Breast epithelium (tissue), 4 donors: ENCODE results near the gene RASAL1. TPM values are rescaled to one million over a fixed set of nuclear protein-coding genes. Genes with fewer than 3 reads are reported as not detected.

Experiments used
- DNase-seq, 2 donors: peaks; one replicate each; pipeline ENCODE4 v3.0.0-alpha.2; 2019; ENCODE audit warnings: low spot score in 2 of 2
- H3K27ac ChIP-seq, 2 donors: fragments of 200-600 bp; sonication (generic) in 1 of 2; one replicate each; pipeline ENCODE4 v1.5.1; 2016 to 2019; ENCODE audit warnings: mild to moderate bottlenecking in 1 of 2
- H3K27me3 ChIP-seq, 2 donors: fragments of 200-600 bp; sonication (generic) in 1 of 2; one replicate each; pipeline versions ENCODE4 v1.5.1 to v1.6.0; 2017 to 2019; ENCODE audit warnings: control low read depth in 1 of 2, mild to moderate bottlenecking in 1 of 2
- H3K36me3 ChIP-seq: fragments of 200-600 bp; one replicate; pipeline ENCODE4 v1.5.1; 2019
- H3K4me1 ChIP-seq, 2 donors: fragments of 200-600 bp; sonication (generic); one replicate each; pipeline ENCODE4 v1.5.1; 2016 to 2019; ENCODE audit warnings: control low read depth in 1 of 2
- H3K4me3 ChIP-seq, 3 donors: fragments of 200-600 bp; sonication (generic); 1 replicate in 2 of 3; 2 replicates in 1 of 3; pipeline ENCODE4 v1.5.1; 2016 to 2019; ENCODE audit warnings: mild to moderate bottlenecking in 3 of 3, moderate library complexity in 2 of 3
- H3K9me3 ChIP-seq, 2 donors: fragments of 200-600 bp; sonication (generic) in 1 of 2; one replicate each; pipeline ENCODE4 v1.5.1; 2016 to 2019; ENCODE audit warnings: control low read depth in 1 of 2
- CTCF ChIP-seq, 3 donors: fragments of 450-650 bp; IDR thresholded peaks; one replicate each; pipeline ENCODE4 v1.5.1; 2016 to 2017; ENCODE audit warnings: antibody characterized with exemption in 3 of 3, mild to moderate bottlenecking in 3 of 3, moderate library complexity in 3 of 3
- POLR2A ChIP-seq: fragments of 450-650 bp; IDR thresholded peaks from one replicate; pipeline ENCODE4 v1.6.1; 2016; ENCODE audit warnings: antibody characterized with exemption, mild to moderate bottlenecking, moderate library complexity
- POLR2AphosphoS5 ChIP-seq, 3 donors: sonication (generic); formaldehyde crosslinking; IDR thresholded peaks; one replicate each; pipeline ENCODE4 v1.6.1; 2017; ENCODE audit warnings: antibody characterized with exemption in 3 of 3
- intact Hi-C: fragments of 100-400 bp; cut with DNase I; formaldehyde crosslinking; loops from one replicate; pipeline ENCODE4 v1.15.1; 2023; ENCODE audit warnings: low total_unique reads
- total RNA-seq, 3 donors: library from RNA; depleted of rRNA; stranded (reverse); fragments of >200 nt; gene quantifications; one replicate each; pipeline ENCODE4 v1.1.0, GENCODE V29; 2016

The RASAL1 gene
- total RNA-seq, 3 donors from 2014 or later, result 1.3 to 6.7 TPM; not detected in 1

- no peaks in the 10 kb centered on the region for H3K9me3 ChIP-seq
- H3K4me3 ChIP-seq, result no peak overlapping the region
- intact Hi-C loops, result no loop called here
- TF ChIP-seq CTCF (IDR thresholded peaks at IDR 0.05) (no peak), POLR2AphosphoS5 (IDR thresholded peaks at IDR 0.05) (no peak), POLR2A (no peak)
- no peak for DNase-seq
- no peak overlapping the region for H3K27ac ChIP-seq
- H3K36me3 ChIP-seq, result no peaks in the 10 kb centered on the region
- no peaks in the 10 kb centered on the region for H3K4me1 ChIP-seq
- H3K27me3 ChIP-seq, result no peaks in the 10 kb centered on the region
These were observed 58.3 kb downstream of the RASAL1 start for GRCh38 chr12:113077057-113077858.

- Histone ChIP-seq H3K9me3 (no peaks in the 10 kb centered on the region), H3K27me3 (no peaks in the 10 kb centered on the region), H3K27ac (peak overlapping the region in 1 of 2 donors; percentile 12), H3K4me1 (no peaks in the 10 kb centered on the region), H3K4me3 (no peak overlapping the region), H3K36me3 (no peaks in the 10 kb centered on the region)
- intact Hi-C loops, result no loop called here
- TF ChIP-seq POLR2A (no peak), CTCF (IDR thresholded peaks at IDR 0.05) (no peak), POLR2AphosphoS5 (IDR thresholded peaks at IDR 0.05) (no peak)
- no peak for DNase-seq
These were observed 60.4 kb downstream of the RASAL1 start for GRCh38 chr12:113075137-113075683.

- Histone ChIP-seq H3K4me3 (no peak overlapping the region), H3K36me3 (no peaks in the 10 kb centered on the region), H3K9me3 (no peaks in the 10 kb centered on the region), H3K27me3 (no peaks in the 10 kb centered on the region), H3K4me1 (no peaks in the 10 kb centered on the region), H3K27ac (no peak overlapping the region)
- TF ChIP-seq POLR2A (no peak), CTCF (IDR thresholded peaks at IDR 0.05) (no peak), POLR2AphosphoS5 (IDR thresholded peaks at IDR 0.05) (no peak)
- DNase-seq, result no peak
- intact Hi-C loops, result no loop called here
These were observed 62.0 kb downstream of the RASAL1 start for GRCh38 chr12:113073586-113073985.

GRCh38 chr12:113072136-113072535, 63.4 kb downstream of the RASAL1 start:
- no peak for DNase-seq
- Histone ChIP-seq H3K9me3 (no peaks in the 10 kb centered on the region), H3K4me3 (no peak overlapping the region), H3K27ac (peak overlapping the region; percentile 43 to 86), H3K36me3 (no peaks in the 10 kb centered on the region), H3K4me1 (no peaks in the 10 kb centered on the region), H3K27me3 (no peaks in the 10 kb centered on the region)
- TF ChIP-seq POLR2AphosphoS5 (IDR thresholded peaks at IDR 0.05) (no peak), POLR2A (no peak), CTCF (IDR thresholded peaks at IDR 0.05) (no peak)
- intact Hi-C loops, result no loop called here
